Stimulated activated CD8-positive, alpha-beta memory T cell treated with anti-CD3 and anti-CD28 coated beads, Interleukin-12 subunit alpha, Interleukin-12 subunit beta, amount 100 ng/mL, for 24 hours (primary cell): ENCODE results near the gene CD164L2.
"Not testable (repeated sequence)": the region's sequence is repeated elsewhere in the genome, so short reads cannot be mapped to it uniquely, and the experiment has no call there.

Experiments used
- DNase-seq: peaks from one replicate; pipeline ENCODE4 v3.0.0-alpha.2; 2020; ENCODE audit errors: extremely low read depth

CD164L2 gene

DNA sequence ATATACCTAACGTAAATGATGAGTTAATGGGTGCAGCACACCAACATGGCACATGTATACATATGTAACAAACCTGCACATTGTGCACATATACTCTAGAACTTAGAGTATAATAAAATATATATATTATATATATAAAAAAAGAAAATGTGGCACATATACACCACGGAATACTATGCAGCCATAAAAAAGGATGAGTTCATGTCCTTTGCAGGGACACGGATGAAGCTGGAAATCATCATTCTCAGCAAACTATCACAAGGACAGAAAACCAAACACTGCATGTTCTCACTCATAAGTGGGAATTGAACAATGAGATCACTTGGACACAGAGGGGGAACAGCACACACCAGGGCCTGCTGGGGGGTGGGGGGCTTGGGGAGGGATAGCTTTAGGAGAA is 1.7 kb upstream of the CD164L2 start:
- not testable (repeated sequence) for DNase-seq

DNA sequence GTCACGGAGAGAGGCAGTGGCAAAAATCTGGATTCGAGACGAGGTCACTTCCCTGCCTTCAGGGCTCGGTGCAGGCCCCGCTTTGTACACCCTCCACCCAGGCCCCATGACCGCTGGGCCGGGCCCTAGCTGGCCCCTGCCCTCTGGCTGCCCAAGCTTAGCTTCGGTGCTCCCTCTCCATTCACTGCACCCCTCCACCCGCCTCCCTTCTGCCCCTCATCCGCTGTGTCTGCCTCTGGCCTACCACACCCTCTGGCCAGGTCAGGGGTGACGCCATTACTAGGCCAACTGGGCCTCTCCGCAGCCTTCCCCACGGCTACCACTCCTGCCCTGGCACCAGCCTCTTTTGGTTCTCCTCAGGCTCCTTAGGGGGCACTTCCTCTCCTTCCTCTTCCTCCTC is 528 bp upstream of the CD164L2 start:
- no peak for DNase-seq

DNA sequence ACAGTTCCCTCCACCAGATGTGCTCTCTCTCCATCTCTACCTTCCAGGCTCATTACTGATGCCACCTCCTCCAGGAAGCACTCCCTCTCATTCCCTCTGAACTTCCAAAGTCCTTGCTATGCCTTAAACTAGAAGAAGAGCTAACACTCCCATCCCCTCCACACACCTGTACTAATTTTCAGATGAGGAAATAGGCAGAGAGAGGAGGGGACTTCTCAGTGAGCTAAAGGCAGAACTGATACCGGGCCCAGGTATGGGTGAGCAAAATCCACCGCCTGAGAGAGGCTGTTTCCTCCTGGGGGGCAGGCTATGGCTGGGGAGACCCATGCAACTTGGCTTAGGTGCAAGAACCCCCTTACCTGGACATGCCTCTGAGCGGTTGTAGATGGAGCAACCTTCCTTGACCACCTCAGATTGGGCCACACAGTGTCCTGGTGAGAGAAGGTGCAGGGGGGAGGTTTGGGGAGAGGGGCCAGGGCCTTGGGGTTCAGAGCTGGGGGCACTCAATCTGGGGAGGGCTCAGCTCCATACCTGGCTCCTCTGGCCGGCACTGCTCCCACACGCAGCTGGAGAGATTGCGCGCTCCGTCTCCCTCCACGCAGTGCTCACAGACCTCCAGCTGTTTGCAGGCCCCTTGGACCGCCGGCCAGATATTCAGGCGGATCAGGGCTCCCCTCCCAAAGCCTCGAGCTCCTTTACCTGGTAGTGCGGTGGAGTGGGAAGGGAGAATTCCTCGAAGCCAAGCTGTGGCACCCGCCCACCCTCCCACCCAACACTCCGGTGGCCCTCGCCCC is 967 bp downstream of the CD164L2 start:
- no peak for DNase-seq

DNA sequence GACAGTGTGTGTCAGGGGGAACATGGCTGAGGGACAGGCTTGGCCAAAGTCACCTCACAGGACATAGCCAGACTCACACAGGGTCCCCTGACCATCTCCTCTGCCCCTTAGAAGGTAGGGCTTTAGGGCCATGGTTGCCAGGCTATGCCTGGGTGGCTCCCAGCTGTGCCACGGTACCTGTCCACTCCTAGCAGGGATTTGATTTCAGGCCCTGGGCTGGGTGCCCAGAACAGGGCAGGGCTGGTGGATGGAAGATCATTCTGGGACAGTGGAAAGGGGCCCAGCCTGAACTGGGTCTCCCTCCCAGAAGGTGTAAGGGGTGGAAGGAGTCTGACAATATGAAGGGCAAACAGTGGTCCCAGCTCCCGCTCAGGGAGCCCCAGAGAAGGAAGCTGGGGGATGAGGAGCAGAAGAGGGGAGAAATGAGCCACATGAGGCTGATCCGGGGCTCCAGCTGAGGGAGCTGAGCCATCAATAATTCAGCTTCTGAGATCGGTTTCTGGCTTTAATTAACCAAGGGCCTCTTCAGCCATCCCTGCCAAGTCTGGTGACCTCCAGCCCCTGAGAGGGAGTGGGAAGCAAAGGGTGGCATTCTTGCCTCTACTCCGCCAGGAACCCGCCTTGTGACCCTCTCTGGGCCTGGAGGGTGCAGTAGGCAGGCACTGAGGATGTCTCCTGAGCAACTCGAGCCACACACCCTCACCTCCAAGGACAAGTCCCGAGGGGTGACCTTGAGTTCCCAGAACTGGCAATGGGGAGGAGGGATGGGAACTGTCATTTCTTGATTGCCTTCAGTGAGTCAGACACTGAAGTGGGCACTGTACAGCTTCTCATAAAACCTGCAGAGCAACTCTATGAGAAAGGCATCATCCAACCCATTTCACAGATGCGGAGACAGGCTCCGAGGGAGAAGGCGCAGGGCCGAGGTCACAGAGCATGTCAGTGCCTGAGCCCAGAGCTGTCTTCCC is 2.1 kb downstream of the CD164L2 start:
- no peak for DNase-seq

DNA sequence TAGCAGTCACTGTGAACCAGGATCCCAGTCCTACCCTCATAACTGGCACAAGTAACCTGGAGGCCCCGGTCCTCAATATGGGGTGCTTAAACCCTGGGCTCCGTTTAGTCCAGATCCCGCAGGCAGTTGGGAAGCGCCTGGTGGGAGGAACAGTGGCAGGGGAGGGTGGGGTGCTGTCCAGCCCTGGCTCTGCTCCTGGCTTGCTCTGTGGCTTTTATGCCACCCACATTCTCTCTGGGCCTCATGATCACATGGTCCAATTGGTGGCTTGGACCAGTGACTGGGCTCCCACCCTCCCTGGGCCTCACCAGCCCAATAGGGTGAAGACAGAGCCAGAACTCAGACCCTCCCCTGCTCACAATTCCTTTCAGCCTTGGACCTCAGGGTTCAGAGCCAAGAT is 2.9 kb downstream of the CD164L2 start:
- no peak for DNase-seq

DNA sequence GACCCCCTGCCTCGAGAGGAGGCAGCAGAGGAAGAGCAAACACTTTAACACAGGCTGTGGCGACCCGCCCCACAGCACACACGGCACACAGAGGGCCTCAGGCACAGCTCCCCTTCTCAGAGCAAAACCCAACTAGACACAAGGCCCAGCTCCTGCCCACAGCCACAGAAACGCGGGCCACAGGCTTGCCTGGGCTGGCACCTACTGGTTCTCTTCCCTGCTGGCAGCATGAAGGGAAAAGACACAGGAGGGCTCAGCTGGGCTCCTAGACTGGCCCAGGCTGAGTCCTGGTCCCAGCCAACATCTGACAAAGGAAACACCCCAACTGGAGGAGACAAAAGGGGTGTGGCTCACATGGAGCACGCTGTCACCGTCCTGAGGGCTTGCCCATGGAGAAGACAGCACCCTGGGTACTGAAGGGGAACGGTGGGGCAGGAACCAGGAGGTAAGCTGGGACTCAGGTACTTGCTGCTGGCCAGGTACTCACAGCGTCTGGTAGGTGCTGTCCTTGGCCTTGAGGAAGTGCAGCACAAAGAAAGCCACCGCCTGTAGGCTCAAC is 3.5 kb downstream of the CD164L2 start:
- no peak for DNase-seq

DNA sequence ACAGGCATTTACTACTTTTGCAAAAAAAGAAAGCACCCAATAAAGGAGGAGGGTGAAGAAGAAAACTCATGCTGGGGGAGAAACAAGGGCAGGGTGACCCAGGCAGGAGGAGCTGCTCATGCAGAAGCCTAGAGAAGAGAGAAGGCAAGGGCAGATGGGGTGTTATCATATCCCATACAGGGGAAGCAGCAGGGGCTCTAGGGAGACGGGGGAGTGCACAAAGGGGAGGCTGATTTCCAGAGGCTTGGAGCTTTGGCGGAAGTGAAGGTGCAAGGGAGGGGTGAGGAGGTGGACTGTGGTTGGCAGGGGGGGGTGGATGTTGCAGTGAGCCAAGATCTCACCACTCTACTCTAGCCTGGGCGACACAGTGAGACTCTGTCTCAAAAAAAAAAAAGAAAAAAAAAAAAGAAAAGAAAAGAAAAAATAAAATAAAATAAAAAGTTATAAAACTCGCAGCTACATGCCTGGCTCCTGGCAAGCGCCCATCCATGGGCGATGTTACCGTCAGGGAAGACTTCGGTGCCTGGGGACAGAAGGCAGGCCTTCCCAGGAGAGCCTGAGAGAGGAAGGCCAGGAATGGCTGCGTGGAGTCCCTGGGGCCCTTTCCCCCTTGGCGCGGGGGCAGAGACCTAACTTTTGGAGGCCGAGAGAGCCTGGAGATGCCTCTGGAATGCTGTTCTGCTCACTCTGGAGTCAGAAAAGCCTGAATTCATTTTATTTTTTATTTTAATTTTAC is 5.2 kb downstream of the CD164L2 start:
- DNase-seq = no peak

DNA sequence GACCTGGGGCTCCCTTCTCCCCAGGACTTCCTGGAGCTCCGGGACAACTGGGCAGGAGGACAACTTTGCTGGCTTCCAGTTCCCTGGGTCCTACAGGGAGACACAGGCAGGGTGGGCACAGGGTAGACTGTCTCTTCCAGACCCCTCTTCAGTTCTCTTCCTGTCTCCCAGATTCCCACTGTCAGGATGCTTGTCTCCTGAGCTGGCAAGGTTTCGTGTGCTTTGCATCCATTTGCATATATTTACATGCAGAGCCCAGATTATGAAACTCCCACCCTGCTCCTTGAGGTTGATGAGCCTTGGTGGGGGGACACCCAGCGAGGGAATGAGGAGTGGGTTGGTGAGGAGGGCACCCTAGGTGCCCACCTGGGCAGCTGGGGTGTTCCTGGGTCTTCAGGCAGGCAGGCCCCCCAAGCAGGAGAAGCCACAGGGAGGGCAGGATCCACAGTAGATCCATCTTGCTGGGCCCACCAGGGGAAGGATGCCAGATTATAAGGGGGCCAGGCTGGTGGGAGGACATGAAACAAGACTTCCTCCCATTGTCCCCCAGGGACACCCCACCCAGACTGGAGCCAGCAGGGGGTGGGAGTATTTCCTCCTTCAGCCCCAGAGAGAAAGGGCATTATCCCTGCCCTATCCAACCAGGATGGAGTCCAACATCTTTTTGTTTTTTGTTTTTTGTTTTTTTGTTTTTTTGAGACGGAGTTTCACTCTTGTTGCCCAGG is 8.6 kb downstream of the CD164L2 start, which contains the start of gene FCN3:
FCN3 (minus strand) TSS at position 463 of the 725 bp plus-strand sequence; CDS start at position 457, 6 bp downstream.
- no peak for DNase-seq

DNA sequence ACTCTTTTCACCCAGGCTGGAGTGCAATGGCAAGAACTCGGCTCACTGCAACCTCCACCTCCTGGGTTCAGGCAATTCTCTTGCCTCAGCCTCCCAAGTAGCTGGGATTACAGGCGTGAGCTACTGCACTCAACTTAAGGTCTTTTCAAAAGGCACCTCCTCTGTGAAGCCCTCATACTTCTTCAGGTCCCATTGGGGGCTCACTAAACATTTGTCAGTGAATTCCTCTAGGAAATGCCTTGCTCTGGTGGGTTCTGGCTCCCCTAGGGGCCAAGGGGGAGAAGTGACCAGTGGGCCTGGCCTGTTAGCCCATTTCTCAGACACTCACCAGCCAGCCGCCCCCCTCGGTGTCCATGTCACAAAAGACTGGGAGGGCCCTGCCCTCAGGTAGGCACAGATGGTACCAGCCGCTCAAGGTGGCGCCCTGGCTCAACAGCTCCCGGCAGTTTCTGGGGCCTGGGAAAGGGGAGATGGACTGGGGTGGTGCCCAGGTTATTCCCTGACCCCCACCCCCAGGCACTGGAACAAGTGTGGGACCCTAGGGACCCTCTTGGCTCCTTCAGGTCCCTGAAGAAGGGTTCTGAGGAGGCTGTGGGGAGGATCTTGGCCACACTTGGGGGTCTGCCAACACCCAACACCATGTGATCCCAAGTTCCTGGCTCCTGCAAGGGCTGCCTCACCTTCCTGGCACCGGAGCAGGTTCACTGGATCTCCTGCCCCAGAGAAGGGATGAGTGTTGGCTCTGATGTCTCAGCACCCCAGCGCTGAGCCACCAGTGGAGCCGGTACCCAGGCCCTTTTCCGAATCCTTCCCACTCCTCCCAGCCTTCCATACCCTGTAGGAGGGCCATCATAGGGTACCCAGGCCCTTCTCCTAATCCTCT is 10.1 kb downstream of the CD164L2 start:
- no peak for DNase-seq

DNA sequence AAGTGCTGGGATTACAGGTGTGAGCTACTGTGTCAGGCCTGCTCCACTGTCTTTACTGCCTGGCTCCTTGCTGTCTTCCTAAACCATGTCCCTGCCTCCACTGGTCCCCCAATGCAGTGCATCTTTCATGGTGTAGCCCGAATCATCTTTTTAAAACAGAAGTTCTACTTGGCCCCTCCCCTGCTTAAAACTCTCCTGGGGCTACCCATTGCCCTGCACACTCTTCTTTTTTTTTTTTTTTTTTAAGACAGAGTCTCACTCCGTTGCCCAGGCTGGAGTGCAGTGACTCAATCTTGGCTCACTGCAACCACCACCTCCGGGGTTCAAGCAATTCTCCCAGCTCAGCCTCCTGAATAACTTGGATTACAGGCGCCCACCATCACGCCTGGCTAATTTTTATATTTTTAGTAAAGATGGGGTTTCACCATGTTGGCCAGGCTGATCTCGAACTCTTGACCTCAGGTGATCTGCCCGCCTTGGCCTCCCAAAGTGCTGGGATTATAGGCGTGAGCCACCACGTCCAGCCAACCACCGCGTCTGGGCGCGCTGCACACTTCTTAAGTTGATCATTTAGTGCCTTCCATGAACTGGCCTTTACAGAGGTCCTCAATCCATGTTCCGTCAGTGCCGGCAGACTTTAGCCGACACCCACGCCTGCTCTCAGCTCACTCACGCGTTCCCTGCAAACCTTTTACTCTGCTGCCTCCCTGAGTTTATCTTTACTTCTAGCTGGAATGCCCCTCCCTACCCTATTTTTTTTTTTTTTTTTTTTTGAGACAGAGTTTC is 10.9 kb downstream of the CD164L2 start:
- no peak for DNase-seq

DNA sequence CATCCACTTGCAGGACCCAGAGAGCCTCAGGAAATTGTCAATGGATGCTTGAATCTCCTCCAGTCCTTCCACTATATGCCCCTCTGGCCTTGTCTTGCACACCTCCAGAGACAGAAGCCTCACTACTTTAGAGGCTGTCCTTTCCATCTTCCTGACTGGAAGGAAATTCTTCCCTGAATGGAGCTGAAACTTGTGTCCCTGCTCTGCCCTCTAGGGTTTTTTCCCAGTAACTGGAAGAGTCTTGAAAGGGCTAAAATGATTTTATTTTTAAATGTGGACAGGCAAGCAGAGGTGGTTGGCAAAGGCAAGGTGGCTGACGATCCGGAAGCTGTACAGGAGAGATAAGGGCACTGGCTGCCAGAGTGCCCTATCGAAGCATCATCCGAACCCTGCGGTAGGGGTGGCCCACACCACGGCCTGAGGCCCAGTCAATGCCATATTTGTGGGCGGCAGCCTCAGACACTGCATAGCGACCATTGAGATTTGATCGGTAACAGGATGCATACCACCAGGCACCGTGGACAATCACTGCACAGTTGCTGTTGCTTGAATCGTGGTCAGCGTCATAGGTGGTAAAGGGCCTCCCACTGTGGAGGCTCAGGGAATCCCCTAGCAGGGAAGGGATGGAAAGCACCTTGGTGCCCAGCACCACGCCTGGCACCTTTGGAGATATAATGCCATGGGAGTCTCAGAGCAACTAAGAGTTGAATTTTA is 14.1 kb downstream of the CD164L2 start:
- DNase-seq = no peak

DNA sequence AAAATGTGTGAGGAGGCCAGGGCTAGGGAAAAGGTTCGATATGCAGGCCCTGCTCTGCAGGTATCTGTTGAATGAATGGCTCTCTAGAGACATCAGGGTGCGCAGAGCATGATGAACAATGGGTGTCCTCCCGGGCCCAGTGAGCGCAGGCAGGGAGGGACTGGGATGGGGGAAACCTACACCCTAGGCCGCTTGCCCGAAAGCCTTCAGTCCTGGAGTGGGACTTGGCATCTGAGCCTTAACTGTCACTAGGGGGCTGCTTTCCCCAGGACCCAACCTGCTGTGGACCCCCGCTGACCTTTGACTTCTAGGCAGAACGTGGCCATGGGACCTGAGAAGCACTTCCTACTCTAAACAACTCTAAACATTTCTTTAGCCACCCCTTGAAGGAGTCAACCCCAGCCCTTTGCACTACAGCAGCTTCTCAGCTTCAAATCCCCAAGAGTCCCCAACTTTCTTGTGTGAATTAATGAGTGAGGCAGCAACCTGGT is 15.9 kb downstream of the CD164L2 start:
- DNase-seq = no peak

DNA sequence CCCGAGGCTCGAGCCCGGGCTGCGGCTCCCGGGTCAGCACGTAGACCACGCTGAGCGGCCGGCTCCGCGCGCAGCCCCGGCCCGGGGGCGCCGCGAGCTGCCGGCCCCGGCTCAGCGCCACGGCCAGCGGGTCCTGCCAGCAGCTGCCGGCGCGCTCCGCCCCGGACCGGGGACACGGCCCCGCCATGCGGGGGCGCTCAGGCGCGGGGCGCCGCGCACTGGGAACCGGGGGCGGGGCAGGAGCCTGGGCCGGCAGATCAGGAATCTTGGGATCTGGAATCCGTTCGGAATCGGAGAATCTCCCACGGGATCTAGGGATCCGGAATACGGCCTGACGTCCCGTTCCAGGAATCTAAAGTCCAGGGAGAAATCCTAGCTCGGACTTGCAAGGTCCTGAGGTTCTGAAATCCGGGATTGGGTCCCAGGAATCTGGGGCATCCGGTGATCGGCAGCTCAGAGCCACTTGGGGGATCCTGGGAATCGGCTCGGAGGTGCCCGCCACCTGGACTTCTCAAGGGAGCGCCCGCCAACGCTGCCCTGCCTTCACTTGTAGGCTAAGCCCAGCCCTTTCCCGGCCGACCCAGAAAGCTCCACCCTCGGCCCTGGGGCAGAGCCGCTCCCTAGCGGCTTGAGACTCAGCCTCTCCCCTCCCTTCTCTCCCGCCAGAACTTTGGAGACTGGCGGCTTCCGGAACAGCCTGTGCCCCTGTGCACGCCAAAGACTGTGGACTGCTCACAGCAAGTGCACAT is 16.5 kb downstream of the CD164L2 start, which contains the start of gene MAP3K6:
MAP3K6 (minus strand) TSS at position 551 of the 749 bp plus-strand sequence; CDS start at position 187, 364 bp downstream.
- DNase-seq = no peak

DNA sequence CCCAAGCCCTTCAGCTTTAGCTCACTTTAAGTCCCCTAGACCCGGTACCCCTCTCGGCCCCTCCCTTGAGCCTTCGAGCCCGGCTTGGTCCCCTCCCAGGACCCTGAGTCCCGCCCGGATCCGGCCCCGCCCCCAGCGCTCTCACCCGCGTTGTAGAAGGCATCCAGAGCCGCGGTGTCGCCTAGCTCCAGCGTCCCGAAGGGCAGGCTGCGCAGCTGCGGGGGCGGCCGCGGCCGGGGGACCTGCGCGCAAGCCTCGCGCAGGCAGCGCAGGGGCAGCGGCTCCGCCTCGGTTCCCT is 17.1 kb downstream of the CD164L2 start:
- DNase-seq = no peak

DNA sequence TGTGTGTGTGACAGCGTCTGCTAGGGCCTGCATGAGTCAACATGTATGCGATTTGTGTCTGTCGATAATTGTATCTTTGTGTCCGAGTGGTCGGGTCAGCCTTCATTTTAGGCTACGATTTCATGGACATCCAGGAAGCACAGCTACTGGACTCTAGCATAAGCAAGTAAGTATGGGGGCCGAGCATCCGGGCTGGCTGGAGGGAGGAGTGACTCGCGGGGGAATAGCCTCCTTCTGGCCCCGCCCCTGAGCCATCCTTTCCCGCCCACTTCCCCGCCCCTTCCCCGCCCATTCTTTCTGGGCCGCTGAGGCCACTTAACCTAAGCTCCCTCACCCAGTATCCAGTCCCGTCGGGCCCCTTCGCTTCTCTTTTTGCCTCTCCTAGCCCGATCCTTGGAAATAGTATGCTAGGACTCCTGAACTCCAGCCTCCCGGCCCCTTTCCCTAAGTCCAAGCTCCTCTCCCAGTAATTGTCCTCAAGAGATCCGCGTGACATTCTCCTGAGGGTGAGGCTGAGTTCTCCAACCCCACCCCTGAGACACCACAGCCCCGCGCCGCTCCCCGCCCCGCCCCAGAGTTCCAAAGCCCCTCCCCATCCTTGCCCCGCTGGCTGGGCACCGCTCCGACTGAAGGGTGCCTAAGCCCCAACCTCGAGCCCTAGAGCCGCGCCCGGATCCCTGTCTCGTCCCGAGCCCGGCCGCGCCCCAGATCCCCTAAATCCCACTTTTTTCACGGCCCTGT is 17.6 kb downstream of the CD164L2 start:
- DNase-seq = no peak

DNA sequence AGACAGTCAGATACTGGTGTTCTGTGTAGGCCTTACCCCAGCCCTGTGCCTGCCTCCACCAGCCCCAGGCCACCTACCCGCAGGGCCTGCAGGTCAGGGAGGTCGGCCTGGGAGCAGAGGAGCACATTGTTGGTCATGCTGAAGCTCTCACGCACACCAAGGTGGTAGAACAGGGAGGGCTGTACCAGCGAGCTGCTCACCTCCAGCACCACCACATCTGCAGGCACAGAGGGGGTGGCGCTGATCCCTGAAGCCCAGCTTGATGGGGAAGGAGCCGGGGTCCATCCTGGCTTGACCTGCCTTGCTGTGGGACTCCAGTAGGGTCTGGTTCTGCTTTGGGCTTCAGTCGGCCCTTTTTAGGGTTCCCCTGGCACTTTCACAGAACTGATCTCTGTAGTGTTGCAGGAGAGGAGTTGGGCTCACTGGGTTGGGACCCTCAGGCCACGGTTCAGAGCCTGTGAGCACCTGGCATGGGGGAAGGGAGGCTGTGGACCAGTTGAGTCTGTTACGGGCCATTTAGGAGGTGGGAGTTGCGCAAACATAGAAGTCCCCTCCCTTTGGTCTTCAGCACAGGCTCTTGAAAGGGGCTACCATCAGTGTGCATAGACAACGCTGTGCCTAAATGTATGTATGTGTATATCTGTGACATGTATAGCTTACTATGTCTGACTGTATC is 18.3 kb downstream of the CD164L2 start:
- no peak for DNase-seq
